DOHH2 (cell line): ENCODE measurements around the gene MFSD1.

Experiments
- CTCF ChIP-seq: fragments of 200-600 bp; sonication (generic); IDR thresholded peaks from one replicate; pipeline ENCODE4 v1.5.1; 2014; ENCODE audit warnings: antibody characterized with exemption, mild to moderate bottlenecking, low read depth, low read length; ENCODE audit not compliant: poor library complexity, severe bottlenecking
- EZH2phosphoT487 ChIP-seq: fragments of 200-600 bp; sonication (generic); IDR thresholded peaks from 2 replicates; pipeline ENCODE4 v1.6.1; 2017; ENCODE audit warnings: borderline replicate concordance, mild to moderate bottlenecking, antibody characterized with exemption, low read length, moderate library complexity, mixed read lengths

DNA sequence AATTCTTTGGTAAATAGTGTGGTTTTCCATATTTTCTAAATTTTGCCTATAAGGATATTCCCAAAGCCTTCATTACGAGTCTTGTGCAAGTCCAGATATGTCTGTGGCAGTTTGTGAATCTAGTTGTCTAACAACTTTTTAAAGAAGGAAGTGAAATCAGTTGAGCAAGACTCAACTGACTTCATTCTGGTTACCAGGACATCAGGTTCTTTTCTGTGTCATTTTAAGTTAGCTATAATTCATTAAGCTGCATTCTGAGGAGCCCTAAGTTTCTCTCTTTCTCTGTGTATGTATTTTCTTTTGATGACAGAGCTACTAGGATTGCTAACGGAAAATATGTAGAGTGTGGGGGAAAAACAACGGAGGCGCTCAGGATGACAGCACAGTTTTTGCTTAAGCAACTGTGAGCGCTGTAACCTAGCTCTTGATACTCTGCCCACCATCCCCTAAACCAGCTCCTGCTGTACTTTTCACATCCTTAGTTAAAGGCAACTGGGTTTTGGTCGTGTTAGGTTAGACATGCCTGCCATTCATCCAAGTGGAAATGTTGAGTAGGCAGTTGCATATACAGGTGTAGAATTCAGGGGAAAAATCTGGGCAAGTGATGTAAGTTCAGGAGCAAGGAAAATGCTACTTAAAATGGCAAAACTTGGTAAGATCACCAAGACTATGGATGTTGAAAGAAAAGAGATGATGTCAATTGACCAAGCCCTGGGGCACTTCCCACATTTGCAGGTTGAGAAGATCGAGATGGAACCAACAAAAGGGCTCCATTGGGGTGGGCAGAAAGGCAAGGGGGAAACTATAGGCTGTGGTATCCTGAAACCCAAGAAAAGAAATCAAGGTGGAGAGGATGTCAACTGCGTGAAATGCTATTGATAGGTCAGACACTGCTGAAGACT, 9.2 kb downstream of the MFSD1 start:
- TF ChIP-seq CTCF (no peak), EZH2phosphoT487 (no peak)
